ENCODE results near the gene CARTPT.

- TF ChIP-seq ZNF671 (CRISPR knock-in tag; IDR thresholded peaks at IDR 0.05), result no peak
- TF ChIP-seq CTCF (IDR thresholded peaks at IDR 0.05), result no peak
- no peak for TF ChIP-seq SP1 (CRISPR knock-in tag; conservative IDR thresholded peaks at IDR 0.05)
- no peak for TF ChIP-seq ATF3 (CRISPR knock-in tag; conservative IDR thresholded peaks at IDR 0.05)
- no peak for TF ChIP-seq IRF1 (CRISPR knock-in tag; IDR thresholded peaks at IDR 0.05)
- TF ChIP-seq ZNF317 (CRISPR knock-in tag; IDR thresholded peaks at IDR 0.05; ENCODE audit: borderline replicate concordance, low read depth), result no peak
- TF ChIP-seq MYBL2 (CRISPR knock-in tag; IDR thresholded peaks at IDR 0.05), result no peak
- no peak for TF ChIP-seq GRHL2 (CRISPR knock-in tag; IDR thresholded peaks at IDR 0.05; ENCODE audit: insufficient replicate concordance, severe bottlenecking)
- TF ChIP-seq ZNF423 (CRISPR knock-in tag; IDR thresholded peaks at IDR 0.05), result no peak
- TF ChIP-seq JUN (CRISPR knock-in tag; IDR thresholded peaks at IDR 0.05), result no peak
- no peak for TF ChIP-seq STAT6 (CRISPR knock-in tag; conservative IDR thresholded peaks at IDR 0.05; ENCODE audit: low read depth)
- no peak for TF ChIP-seq JAZF1 (CRISPR knock-in tag; IDR thresholded peaks at IDR 0.05)
- TF ChIP-seq TCF7 (CRISPR knock-in tag; IDR thresholded peaks at IDR 0.05; ENCODE audit: low read depth), result no peak
- no peak for TF ChIP-seq FOXJ3 (CRISPR knock-in tag; IDR thresholded peaks at IDR 0.05; ENCODE audit: borderline replicate concordance)
These were observed 17.7 kb upstream of the CARTPT start for GRCh38 chr5:71701407-71701806.

Data from WTC11 (cell line).